NK-92 treated with Interleukin-12 subunit alpha and Interleukin-12 subunit beta, amount 100 ng/mL, for 24 hours (cell line): ENCODE results near the gene ENPP3.
A peak's percentile ranks its signal among the peaks of the same experiment; 100 is the strongest.

Experiments used
- DNase-seq: peaks from one replicate; lab custom pipeline; 2025; lab: John Stamatoyannopoulos, UW

Gene ENPP3

DNA sequence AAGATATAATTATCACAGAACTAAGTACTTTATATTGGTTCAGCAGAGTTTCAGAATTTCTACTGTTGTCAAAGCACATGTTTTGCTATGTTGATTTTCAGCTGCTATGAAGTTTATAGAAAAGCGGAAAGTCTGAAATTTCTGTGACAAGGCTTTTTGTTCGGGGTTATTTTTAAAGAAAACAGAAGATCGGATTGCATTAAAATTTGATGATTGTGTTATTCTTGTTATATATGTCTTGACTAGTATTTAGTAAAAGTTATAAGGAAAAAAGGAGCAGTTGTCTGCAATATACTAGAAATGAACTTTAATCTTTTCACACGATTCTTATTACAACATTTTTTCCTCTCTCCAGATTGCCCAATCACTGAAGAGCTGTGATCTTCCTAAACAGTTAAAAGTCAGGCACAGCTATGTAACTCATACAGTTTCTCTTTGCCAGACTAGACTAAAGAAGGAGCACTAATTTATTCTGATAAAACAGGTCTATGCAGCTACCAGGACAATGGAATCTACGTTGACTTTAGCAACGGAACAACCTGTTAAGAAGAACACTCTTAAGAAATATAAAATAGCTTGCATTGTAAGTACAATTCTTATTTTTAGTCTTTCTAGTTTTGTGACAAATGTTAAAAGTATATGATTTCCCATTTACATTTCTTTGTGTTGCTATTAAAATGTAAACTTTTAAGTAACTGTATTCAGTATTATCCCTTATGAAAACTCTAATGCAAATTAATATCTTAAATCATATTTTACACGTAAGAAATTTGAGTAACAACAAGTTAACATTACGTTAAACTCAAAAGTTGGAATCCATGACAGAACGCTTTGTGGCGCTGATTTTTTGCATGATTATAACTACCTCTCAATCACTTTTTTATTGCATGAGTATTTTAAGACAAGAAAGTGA, at the start of gene ENPP3:
Gene ENPP3, plus strand, starts transcription at position 423 of the 913 bp plus-strand sequence. Its CDS starts 83 bp downstream, at position 506.
- DNase-seq = no peak

GRCh38 chr6:131587909-131588308, 49.2 kb upstream of the ENPP3 start:
- no peak for DNase-seq

DNA sequence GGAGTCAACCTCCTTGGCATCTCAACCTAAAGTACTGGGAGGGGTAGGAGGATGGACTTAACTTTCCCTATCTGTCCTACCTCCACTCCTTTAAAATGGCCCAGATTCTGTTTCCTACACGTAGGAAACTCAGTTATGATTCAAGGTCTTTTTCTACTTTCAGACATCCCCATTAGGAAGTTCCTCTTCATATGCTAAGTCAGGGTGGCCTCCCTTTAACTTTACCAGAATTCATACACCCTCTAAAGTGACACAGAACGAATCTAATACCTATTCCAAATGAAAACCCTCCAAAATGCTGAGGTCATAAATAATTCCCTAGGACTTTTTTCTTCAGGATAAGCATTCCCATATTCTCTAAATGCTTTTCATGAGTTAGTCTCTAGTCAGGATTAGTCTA, 48.5 kb upstream of the ENPP3 start:
- DNase-seq = no peak

GRCh38 chr6:131592935-131593334, 44.2 kb upstream of the ENPP3 start:
- no peak for DNase-seq

DNA sequence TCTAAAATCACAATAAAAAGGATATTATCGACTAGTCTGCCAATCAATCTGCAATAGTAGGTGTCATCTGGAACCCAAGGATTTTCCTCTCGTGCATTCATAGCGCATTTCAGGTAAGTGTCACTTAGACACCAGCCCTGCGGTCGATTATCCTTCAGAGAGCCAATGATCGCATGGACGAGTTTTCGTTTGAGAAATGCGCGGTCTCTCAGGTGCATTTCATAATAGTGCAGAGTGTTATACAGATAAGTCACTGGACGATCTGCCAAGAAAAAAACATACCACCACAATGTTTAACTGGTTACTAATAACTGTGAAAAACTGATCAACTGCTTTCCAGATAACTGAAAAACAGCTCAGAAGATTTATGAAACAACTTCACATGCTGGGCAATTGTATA, 43.0 kb upstream of the ENPP3 start:
- DNase-seq = no peak

DNA sequence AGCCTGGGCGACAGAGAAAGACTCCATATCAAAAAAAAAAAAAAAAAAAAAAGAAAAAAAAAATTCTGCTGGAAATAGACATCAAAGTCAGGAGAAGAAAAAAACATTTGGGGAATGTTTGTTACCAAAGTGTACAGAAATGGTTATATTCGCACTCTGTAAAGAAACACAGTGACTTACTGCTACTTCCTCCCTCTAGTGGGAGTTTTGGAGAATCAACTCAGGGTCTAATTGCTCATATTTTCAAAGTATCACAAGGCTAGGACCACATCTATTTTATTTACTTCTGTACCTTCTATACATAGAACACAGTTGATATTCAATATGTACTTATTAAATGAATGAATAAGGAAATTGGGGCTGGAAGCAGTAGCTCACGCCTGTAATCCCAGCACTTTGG, 39.7 kb upstream of the ENPP3 start:
- no peak for DNase-seq

DNA sequence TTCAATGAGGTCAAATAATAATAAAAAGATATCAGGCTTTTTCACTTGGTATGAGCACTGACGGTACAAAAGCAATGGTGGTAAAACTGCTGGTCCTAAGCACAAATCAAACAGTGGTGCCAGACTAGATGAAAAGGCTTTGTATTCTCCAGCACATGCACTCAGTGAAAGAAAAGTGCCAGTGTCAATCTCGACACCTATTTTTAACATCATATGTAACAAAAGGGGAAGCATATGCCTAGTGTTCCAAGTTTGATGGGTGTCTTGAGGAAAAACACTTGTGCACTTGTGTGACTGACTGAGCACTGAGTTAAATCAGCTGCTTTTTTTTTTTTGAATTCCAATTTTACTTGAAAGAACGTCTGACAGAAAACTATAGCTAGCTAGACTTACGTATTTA, 36.4 kb upstream of the ENPP3 start:
- DNase-seq = no peak

DNA sequence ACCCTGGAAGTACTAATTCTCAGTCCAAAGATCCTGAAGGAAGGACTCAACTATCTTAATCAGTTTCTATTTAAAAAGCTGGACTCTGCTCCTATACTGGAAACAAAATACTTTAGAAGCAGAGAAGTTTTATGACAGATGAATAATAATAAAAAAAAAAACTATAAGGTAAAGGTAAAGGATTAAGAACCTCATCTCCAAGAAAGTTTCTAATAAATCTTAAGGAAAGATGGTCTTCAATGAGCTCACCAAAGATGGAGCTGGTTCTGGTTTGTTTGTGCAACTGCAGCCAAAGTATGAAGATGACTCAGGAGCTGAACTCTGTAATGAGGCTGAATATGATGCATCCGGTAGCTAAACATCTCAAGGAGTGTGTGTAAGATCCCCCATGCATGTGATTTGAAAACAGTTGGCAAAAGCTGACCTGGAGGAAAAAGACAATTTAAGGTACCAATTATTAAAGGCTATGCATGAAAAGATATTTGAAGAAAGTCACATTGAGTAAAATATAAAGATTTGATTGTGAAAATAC, 34.3 kb upstream of the ENPP3 start:
- DNase-seq = no peak

DNA sequence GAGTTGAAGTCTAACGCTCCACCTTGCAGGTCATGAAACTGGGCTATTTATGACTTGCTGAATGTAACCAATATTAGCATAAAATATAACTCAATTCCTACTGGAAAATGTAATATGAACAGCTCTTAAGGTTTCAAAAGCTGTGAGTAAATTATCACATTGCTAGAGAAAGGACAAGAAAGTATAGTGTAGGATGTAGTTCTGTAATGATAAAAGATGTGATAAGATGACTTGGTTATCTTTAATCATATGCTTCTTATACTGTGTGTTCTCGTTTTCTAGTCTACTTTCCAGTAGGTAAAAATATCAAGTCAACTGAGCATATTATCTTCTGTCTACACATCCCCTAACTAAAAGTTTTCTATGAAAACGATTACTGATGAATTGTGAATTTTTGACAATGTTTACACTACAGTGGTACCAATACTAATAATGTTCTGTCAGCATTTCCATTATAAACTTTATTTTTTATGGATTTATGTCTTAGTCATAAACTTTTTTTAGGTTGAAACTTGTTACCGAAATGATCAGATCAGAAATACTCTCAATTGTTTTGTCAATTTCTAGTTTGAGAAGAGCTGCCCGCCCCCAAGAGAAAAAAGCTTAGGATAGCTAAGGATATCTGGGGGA, 23.7 kb upstream of the ENPP3 start:
- no peak for DNase-seq

- DNase-seq = no peak
These were observed 21.8 kb upstream of the ENPP3 start for GRCh38 chr6:131615275-131615674.

DNA sequence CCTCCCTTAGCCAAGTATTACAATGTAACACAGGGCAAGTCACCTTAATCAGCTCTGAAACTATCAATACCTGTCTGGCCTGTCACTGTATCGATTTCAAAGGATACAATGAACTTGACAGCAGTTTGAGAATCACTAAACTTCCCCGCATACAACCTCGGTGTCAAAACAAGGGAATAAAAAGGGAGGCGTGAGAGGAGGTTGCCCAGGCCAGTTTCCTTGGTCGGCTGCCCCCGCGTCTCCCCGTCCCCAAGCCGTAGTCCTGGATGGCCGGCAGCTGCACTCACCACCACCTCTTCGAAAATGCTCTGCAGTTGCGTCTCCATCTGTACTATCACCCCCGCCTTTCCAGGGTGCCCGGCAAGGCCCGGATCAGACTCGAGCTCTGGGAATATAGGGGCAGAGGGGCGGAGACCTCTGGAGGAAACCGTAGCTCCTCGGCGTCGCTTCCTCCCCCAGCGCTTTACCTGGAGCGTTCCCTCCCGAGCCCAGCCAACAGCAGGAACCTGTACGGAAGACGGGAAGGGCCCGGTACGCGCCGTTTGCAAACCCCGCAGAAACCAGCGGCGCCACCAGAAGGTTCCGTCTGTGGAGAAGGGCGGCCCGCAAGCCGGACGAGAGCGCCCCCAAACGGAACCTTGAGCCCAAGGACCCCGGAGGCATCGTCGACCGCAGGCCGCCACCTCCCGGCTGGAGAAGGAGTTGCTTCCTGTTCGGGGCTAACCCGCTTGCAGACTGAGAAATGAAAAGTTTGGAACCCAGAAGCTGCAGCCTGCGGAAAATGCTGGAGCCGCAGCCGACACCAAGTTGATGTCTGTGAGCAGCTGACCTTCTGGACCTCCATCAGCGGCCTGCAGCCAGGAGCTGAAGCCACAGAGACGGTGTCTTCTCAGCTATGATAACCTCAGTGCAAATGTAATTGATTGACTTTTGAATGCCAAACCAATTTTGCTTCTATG, 9.1 kb upstream of the ENPP3 start, which contains the start of gene MED23:
Gene MED23, minus strand, starts transcription at position 519 of the 959 bp plus-strand sequence. Its CDS starts 193 bp downstream, at position 326.
- peak; percentile 86 for DNase-seq

DNA sequence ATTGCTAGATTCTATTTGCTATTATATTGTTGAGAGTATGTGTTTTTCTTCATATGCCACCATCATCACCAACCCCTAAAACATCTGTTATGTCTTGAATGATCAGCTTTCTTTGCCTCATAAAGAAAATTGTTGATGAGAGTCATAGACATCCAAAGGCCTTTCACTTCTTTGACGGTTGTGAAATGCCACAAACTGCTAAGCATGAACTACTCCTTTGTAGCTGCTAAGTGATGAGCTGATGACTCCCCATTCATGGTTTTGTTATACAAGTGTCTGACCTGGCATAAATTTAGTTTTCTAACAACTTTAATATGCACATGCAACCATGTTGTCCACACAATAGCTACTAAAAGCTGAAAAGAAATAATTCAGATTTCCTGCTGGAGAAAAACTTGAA, 8.4 kb upstream of the ENPP3 start:
- no peak for DNase-seq

GRCh38 chr6:131629651-131630050, 7.5 kb upstream of the ENPP3 start:
- DNase-seq = no peak

- no peak for DNase-seq
These were observed 5.3 kb upstream of the ENPP3 start for GRCh38 chr6:131631625-131632289.

DNA sequence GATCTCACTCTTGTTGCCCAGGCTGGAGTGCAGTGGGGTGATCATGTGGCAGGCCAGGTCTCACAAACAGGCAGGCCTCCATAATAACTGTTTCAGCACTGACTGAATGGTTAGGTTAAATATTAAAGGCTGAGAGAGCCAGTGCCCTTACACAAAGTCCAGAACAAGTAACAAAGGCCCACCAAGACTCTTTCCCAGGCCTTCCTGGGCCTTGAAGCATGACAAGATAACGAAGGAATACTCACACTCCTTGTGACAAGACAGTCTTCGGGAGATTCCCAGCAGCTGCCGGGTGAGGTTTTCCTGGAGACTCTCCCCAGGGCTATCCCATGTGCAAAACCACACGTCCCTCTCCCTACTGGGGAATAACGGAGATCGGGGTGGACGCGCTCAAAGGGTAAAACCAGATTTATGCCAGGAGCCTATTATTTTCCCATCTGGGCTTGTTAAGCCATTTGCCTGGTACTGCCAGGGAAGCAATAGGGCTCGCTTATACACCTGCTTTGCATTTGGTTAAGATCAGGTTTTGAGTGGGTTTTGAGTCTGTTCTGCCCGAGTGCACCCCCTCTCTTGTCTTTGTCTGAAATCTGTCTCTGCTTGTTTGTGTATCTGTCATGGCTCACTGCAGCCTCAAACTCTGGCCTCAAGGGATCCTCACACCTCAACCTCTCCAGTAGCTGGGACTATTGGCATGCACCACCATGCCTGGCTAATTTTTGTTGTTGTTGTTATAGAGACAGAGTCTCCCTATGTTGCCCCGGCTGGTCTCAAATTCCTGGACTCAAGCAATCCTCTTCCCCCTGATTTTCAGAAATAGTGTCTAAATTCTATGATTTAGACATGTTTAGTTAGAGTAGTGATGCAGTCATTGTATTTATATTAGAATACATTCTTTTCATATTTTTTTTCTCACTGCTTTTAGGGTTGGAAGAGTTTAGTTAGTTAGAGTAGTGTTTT, 1.4 kb upstream of the ENPP3 start:
- no peak for DNase-seq

GRCh38 chr6:131638013-131638412, 911 bp downstream of the ENPP3 start:
- DNase-seq = no peak

- no peak for DNase-seq
These were observed 3.0 kb downstream of the ENPP3 start for GRCh38 chr6:131640100-131640499.

- no peak for DNase-seq
These were observed 3.5 kb downstream of the ENPP3 start for GRCh38 chr6:131640576-131640975.

DNA sequence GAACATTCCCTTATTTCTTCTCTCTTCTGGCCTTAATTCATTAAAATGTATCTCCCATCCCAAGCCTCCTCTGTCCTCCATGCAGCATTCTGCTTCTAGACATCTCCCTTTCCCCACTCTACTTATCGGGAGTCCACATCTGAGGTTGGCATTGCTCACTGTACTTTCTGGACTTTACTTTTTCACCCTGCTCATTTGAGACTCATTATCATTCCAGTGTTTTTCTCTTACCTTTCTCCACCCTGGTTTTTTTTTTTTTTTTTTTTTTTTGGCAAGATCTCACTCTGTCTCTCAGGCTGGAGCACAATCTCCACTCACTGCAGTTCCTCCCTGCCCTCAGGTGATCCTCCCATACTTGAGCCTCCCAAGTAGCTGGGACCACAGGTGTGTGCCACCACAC, 4.5 kb downstream of the ENPP3 start:
- DNase-seq = no peak

DNA sequence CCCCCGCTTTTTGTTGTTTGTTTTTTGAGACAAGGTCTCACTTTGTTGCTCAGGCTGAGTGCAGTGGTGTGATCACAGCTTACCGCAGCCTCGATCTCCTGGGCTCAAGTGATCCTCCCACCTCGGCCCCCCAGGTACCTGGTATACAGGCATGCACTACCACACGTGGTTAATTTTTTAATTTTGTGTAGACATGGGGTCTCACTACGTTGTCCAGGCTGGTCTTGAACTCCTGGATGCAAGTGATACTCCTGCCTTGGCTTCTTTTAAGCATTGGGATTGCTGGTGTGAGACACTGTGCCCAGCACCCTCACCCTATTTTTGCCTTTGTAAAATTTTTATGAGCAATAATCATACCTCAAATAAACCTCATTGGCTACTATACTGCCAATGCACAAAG, 5.5 kb downstream of the ENPP3 start:
- no peak for DNase-seq
